ENCODE measurements around the gene NDUFC1. TPM values are rescaled to one million over a fixed set of nuclear protein-coding genes. Genes with fewer than 3 reads are reported as not detected.

Gene NDUFC1
- total and polyA plus RNA-seq, 2 of the 4 experiments (the other 2 are of a cell fraction) = 25.1 to 65.1 TPM

GRCh38 chr4:139241086-139241783, 61.0 kb downstream of the NDUFC1 start:
- H3K4me2 ChIP-seq (ENCODE audit: low read depth, low read length) = no peak overlapping the region
- intact Hi-C loops (cut with micrococcal nuclease) = no loop called here

More at GRCh38 chr4:139241086-139241783, 61.0 kb downstream of the NDUFC1 start:
- Histone ChIP-seq H3K9me1 (ENCODE audit: insufficient read depth, low read length) (peaks cover 9% of the 10 kb centered on the region), H3K79me1 (ENCODE audit: low read depth in 1 of 2, low read length in 2 of 2) (no peaks in the 10 kb centered on the region; a peak in 1 of 4 replicates), H2BK20ac (ENCODE audit: low read depth, low read length) (peak overlapping the region; percentile 27), H2AK5ac (ENCODE audit: low read depth, low read length) (peak overlapping the region; percentile 77), H2AK9ac (replicated peaks; ENCODE audit: low read depth, low read length, poor library complexity) (no peak overlapping the region), H3K56ac (ENCODE audit: extremely low read depth, insufficient read depth, low read length) (no peak overlapping the region), H4K5ac (ENCODE audit: low read depth, low read length) (no peak overlapping the region), H3K27me3 (ENCODE audit: control insufficient read depth, insufficient read depth, low read length) (no peaks in the 10 kb centered on the region), H2BK15ac (ENCODE audit: low read depth, low read length) (peak overlapping the region; percentile 83; the same call in 2 of the 3 replicates), H3K9ac (ENCODE audit: low read depth, low read length) (no peak overlapping the region), H3K9me3 (ENCODE audit: control insufficient read depth, insufficient read depth, low read length) (0 out of 2 replicates have a peak, but pooled peaks cover 2% of the 10 kb centered on the region), H3K36me3 (ENCODE audit: control insufficient read depth, insufficient read depth, low read length) (no peaks in the 10 kb centered on the region), H3K23ac (ENCODE audit: low read depth, low read length) (no peak overlapping the region), H4K20me1 (ENCODE audit: insufficient read depth, low read length) (no peaks in the 10 kb centered on the region), H3K27ac (ENCODE audit: insufficient read depth, low read length) (no peak overlapping the region), H2BK120ac (ENCODE audit: low read depth, low read length) (peak overlapping the region; percentile 93; the same call in 1 of the 2 replicates), H3K14ac (replicated peaks; ENCODE audit: low read depth, low read length) (0 out of 2 replicates have a peak overlapping the region, but pooled peaks have one; percentile 49), H3K4me3 (ENCODE audit: insufficient read depth, low read depth, low read length) (no peak overlapping the region), H3K4ac (ENCODE audit: low read depth, low read length) (peak overlapping the region; percentile 22), H2AFZ (replicated peaks; ENCODE audit: low read length, poor library complexity) (no peak overlapping the region), H4K91ac (ENCODE audit: insufficient read depth, low read depth, low read length) (peak overlapping the region; percentile 87; the same call in 1 of the 2 replicates), H3K4me1 (ENCODE audit: control insufficient read depth, insufficient read depth, low read length) (peaks cover 29% of the 10 kb centered on the region), H2BK5ac (ENCODE audit: low read depth, low read length, poor library complexity, severe bottlenecking) (peak overlapping the region; percentile 4), H4K8ac (ENCODE audit: low read depth in 2 of 2, low read length in 2 of 2) (peak overlapping the region; percentile 46 to 85; a peak in 2 of 4 replicates), H3K18ac (ENCODE audit: low read depth, low read length) (peak overlapping the region; percentile 59)
- ChIA-PET POLR2A (ENCODE audit: unreplicated experiment) (no interaction called here), CTCF (interaction anchor here (1.2 kb wide), 1 partner anchor 34 kb away, joined by 3 read pairs; no protein-coding TSS in a partner anchor)
- WGBS, 2 experiments (ENCODE audit: extremely low coverage in 2 of 2, insufficient read length in 1 of 2) = no CpG with 5 or more reads among the region's 11 CpGs
- dilution Hi-C loops (cut with HindIII; ENCODE audit: low sequenced_read_pairs, unreplicated experiment) (no loop called here), in situ Hi-C loops (cut with MboI; ENCODE audit: low sequenced_read_pairs) (no loop called here)
- no peak for DNase-seq
- no peak for ATAC-seq (ENCODE audit: low read depth)
- BruUV-seq (replicated peaks) = no TSS peak
- TF ChIP-seq SMC3 (IDR thresholded peaks at IDR 0.05; ENCODE audit: low read depth, low read length) (no peak), USF2 (IDR thresholded peaks at IDR 0.05; ENCODE audit: low read depth, low read length) (no peak), NFE2L2 (IDR thresholded peaks at IDR 0.05; ENCODE audit: low read depth, low read length) (no peak), BHLHE40 (IDR thresholded peaks at IDR 0.05; ENCODE audit: low read depth, low read length) (no peak), CHD1 (IDR thresholded peaks at IDR 0.05; ENCODE audit: low read depth, low read length) (no peak), RFX5 (IDR thresholded peaks at IDR 0.05; ENCODE audit: low read depth, low read length) (no peak)

Small RNA genes within 50 kb of the gene (microRNA-seq; reads per million reads assigned to microRNA genes)
- gene RNU6-1074P (ENCODE audit: insufficient read depth, insufficient read length) (not detected), gene RNU6-1214P (ENCODE audit: insufficient read depth, insufficient read length) (not detected)

Small RNA genes within 50 kb of the gene (small RNA-seq; reads per million reads assigned to genes)
- gene RNU6-1074P (0 reads per million in 5 experiments), gene RNU6-1214P (0 reads per million in 5 experiments)

Other genes with a start within 250 kb of the NDUFC1 start
- 37.8 and 42.3 TPM in 2 replicates for gene ELF2, start 125.3 kb downstream of the NDUFC1 start, total RNA-seq (2012; rRNA removed)
- gene ELF2, start 125.3 kb downstream of the NDUFC1 start, polyA plus RNA-seq (2012; rRNA removed) = 13.7 and 14.5 TPM in 2 replicates
- gene MGARP, start 22.3 kb downstream of the NDUFC1 start, total RNA-seq (2012; rRNA removed) = 35.0 and 44.4 TPM in 2 replicates
- 34.7 and 35.1 TPM in 2 replicates for gene MGARP, start 22.3 kb downstream of the NDUFC1 start, polyA plus RNA-seq (2012; rRNA removed)
- gene NAA15, start 972 bp downstream of the NDUFC1 start, total RNA-seq (2012; rRNA removed) = 43.4 and 106 TPM in 2 replicates
- 8.7 and 11.0 TPM in 2 replicates for gene NAA15, start 972 bp downstream of the NDUFC1 start, polyA plus RNA-seq (2012; rRNA removed)
- gene RAB33B, start 151.6 kb upstream of the NDUFC1 start, total RNA-seq (2012; rRNA removed) = 7.3 and 11.4 TPM in 2 replicates
- 3.2 and 3.7 TPM in 2 replicates for gene RAB33B, start 151.6 kb upstream of the NDUFC1 start, polyA plus RNA-seq (2012; rRNA removed)

Data from IMR-90 (cell line).